Subcutaneous abdominal adipose tissue (tissue), 5 donors: ENCODE results near the gene EPB41L1.

Experiments used
- H3K27ac ChIP-seq: one replicate; pipeline ENCODE4 v1.7.0; 2013; ENCODE audit warnings: low read depth, mild to moderate bottlenecking, inconsistent platforms, low read length, moderate library complexity
- H3K27me3 ChIP-seq, 5 donors: one replicate each; pipeline ENCODE4 v1.7.0; 2013; ENCODE audit warnings: low read length in 5 of 5, inconsistent platforms in 1 of 5; ENCODE audit not compliant: control insufficient read depth in 5 of 5, insufficient read depth in 4 of 5
- H3K36me3 ChIP-seq, 5 donors: one replicate each; pipeline ENCODE4 v1.7.0; 2013; ENCODE audit warnings: low read length in 5 of 5; ENCODE audit not compliant: control insufficient read depth in 5 of 5, insufficient read depth in 5 of 5
- H3K4me1 ChIP-seq, 5 donors: one replicate each; pipeline ENCODE4 v1.7.0; 2013; ENCODE audit warnings: low read length in 5 of 5, mild to moderate bottlenecking in 3 of 5, moderate library complexity in 1 of 5; ENCODE audit not compliant: control insufficient read depth in 5 of 5, insufficient read depth in 5 of 5
- H3K4me3 ChIP-seq, 5 donors: one replicate each; pipeline ENCODE4 v1.7.0; 2013; ENCODE audit warnings: low read length in 5 of 5, low read depth in 1 of 5
- H3K9ac ChIP-seq, 5 donors: one replicate each; pipeline ENCODE4 v1.7.0; 2013; ENCODE audit warnings: low read length in 5 of 5, mild to moderate bottlenecking in 4 of 5, moderate library complexity in 3 of 5
- H3K9me3 ChIP-seq, 5 donors: one replicate each; pipeline ENCODE4 v1.7.0; 2013; ENCODE audit warnings: low read length in 5 of 5; ENCODE audit not compliant: control insufficient read depth in 5 of 5
- donor health status: healthy.
- donor health status: healthy.
- donor health status: healthy.
- donor health status: healthy.
- donor health status: healthy.

Gene EPB41L1

GRCh38 chr20:36241678-36242077 lies 87.1 kb downstream of the EPB41L1 start:
- no peak overlapping the region for H3K9ac ChIP-seq
- H3K36me3 ChIP-seq, result peaks cover 18 to 63% (median 60%) of the 10 kb centered on the region in 5 donors
- no peaks in the 10 kb centered on the region for H3K9me3 ChIP-seq
- H3K27ac ChIP-seq, result no peak overlapping the region
- H3K27me3 ChIP-seq, result no peaks in the 10 kb centered on the region
- no peak overlapping the region for H3K4me3 ChIP-seq
- H3K4me1 ChIP-seq, result peaks cover 2 to 16% (median 12%) of the 10 kb centered on the region in 5 donors

- no peaks in the 10 kb centered on the region for H3K27me3 ChIP-seq
- no peak overlapping the region for H3K4me3 ChIP-seq
- H3K4me1 ChIP-seq, result peaks cover 0 to 4% (median 0%) of the 10 kb centered on the region in 5 donors
- H3K9ac ChIP-seq, result no peak overlapping the region
- peaks cover 25 to 83% (median 79%) of the 10 kb centered on the region in 5 donors for H3K36me3 ChIP-seq
- no peak overlapping the region for H3K27ac ChIP-seq
- H3K9me3 ChIP-seq, result no peaks in the 10 kb centered on the region
Observed at GRCh38 chr20:36243726-36244125, 89.2 kb downstream of the EPB41L1 start.

GRCh38 chr20:36246401-36246800 lies 91.9 kb downstream of the EPB41L1 start:
- no peaks in the 10 kb centered on the region for H3K4me1 ChIP-seq
- no peaks in the 10 kb centered on the region for H3K27me3 ChIP-seq
- no peak overlapping the region for H3K27ac ChIP-seq
- peaks cover 29 to 83% (median 71%) of the 10 kb centered on the region in 5 donors for H3K36me3 ChIP-seq
- H3K9ac ChIP-seq, result no peak overlapping the region
- H3K9me3 ChIP-seq, result no peaks in the 10 kb centered on the region
- no peak overlapping the region for H3K4me3 ChIP-seq

GRCh38 chr20:36248836-36249235 lies 94.3 kb downstream of the EPB41L1 start:
- Histone ChIP-seq H3K4me1 (no peaks in the 10 kb centered on the region), H3K27me3 (no peaks in the 10 kb centered on the region), H3K4me3 (no peak overlapping the region), H3K27ac (no peak overlapping the region), H3K9ac (no peak overlapping the region), H3K36me3 (peaks cover 25 to 89% (median 74%) of the 10 kb centered on the region in 5 donors), H3K9me3 (no peaks in the 10 kb centered on the region)

- Histone ChIP-seq H3K4me1 (no peaks in the 10 kb centered on the region), H3K9me3 (no peaks in the 10 kb centered on the region), H3K27me3 (no peaks in the 10 kb centered on the region), H3K27ac (no peak overlapping the region), H3K9ac (no peak overlapping the region), H3K4me3 (no peak overlapping the region), H3K36me3 (peaks cover 22 to 85% (median 70%) of the 10 kb centered on the region in 5 donors)
Observed at GRCh38 chr20:36249450-36249849, 94.9 kb downstream of the EPB41L1 start.

GRCh38 chr20:36251426-36251825 lies 96.9 kb downstream of the EPB41L1 start:
- Histone ChIP-seq H3K9me3 (no peaks in the 10 kb centered on the region), H3K27ac (no peak overlapping the region), H3K4me1 (no peaks in the 10 kb centered on the region), H3K27me3 (no peaks in the 10 kb centered on the region), H3K4me3 (no peak overlapping the region), H3K36me3 (peaks cover 14 to 81% (median 64%) of the 10 kb centered on the region in 5 donors), H3K9ac (no peak overlapping the region)

GRCh38 chr20:36252511-36252910 lies 98.0 kb downstream of the EPB41L1 start:
- H3K9ac ChIP-seq, result no peak overlapping the region
- H3K9me3 ChIP-seq, result no peaks in the 10 kb centered on the region
- no peaks in the 10 kb centered on the region for H3K27me3 ChIP-seq
- H3K4me3 ChIP-seq, result no peak overlapping the region
- peaks cover 11 to 79% (median 62%) of the 10 kb centered on the region in 5 donors for H3K36me3 ChIP-seq
- H3K4me1 ChIP-seq, result peaks cover 0 to 6% (median 0%) of the 10 kb centered on the region in 5 donors
- H3K27ac ChIP-seq, result no peak overlapping the region

- no peak overlapping the region for H3K9ac ChIP-seq
- no peaks in the 10 kb centered on the region for H3K9me3 ChIP-seq
- no peak overlapping the region for H3K4me3 ChIP-seq
- H3K27me3 ChIP-seq, result no peaks in the 10 kb centered on the region
- peaks cover 0 to 11% (median 3%) of the 10 kb centered on the region in 5 donors for H3K4me1 ChIP-seq
- no peak overlapping the region for H3K27ac ChIP-seq
- H3K36me3 ChIP-seq, result peaks cover 8 to 76% (median 57%) of the 10 kb centered on the region in 5 donors
Observed at GRCh38 chr20:36253036-36253435, 98.5 kb downstream of the EPB41L1 start.

- Histone ChIP-seq H3K4me1 (peaks cover 0 to 15% (median 7%) of the 10 kb centered on the region in 5 donors), H3K36me3 (peaks cover 7 to 68% (median 48%) of the 10 kb centered on the region in 5 donors), H3K4me3 (no peak overlapping the region), H3K9ac (no peak overlapping the region), H3K27me3 (no peaks in the 10 kb centered on the region), H3K9me3 (no peaks in the 10 kb centered on the region), H3K27ac (no peak overlapping the region)
Observed at GRCh38 chr20:36254076-36254475, 99.5 kb downstream of the EPB41L1 start.

- H3K4me1 ChIP-seq, result peaks cover 0 to 15% (median 7%) of the 10 kb centered on the region in 5 donors
- H3K27me3 ChIP-seq, result no peaks in the 10 kb centered on the region
- no peaks in the 10 kb centered on the region for H3K9me3 ChIP-seq
- no peak overlapping the region for H3K4me3 ChIP-seq
- no peak overlapping the region for H3K9ac ChIP-seq
- H3K36me3 ChIP-seq, result peaks cover 0 to 59% (median 41%) of the 10 kb centered on the region in 5 donors
- H3K27ac ChIP-seq, result no peak overlapping the region
Observed at GRCh38 chr20:36255445-36255844, 100.9 kb downstream of the EPB41L1 start.
